Measurements from ENCODE around the gene BMP4. TPM values are rescaled to one million over a fixed set of nuclear protein-coding genes. Genes with fewer than 3 reads are reported as not detected.

The BMP4 gene
- total RNA-seq, 4 donors from 2014 or later, result 9.1 to 24.5 (median 19.0) TPM

- intact Hi-C loops (cut with DNase I; ENCODE audit: low total_unique reads), result no loop called here
- H3K4me3 ChIP-seq (ENCODE audit: low read depth, poor library complexity, severe bottlenecking), result no peak overlapping the region
- WGBS, 2 donors, result 11 to 12% methylated on average over 53 to 54 of the region's 55 CpGs
- peak; percentile 55 to 88 for DNase-seq (ENCODE audit: low spot score in 2 of 2)
- TF ChIP-seq POLR2A (IDR thresholded peaks at IDR 0.05), result no peak
- TF ChIP-seq CTCF (IDR thresholded peaks at IDR 0.05), result no peak
These were observed 6.9 kb upstream of the BMP4 start for GRCh38 chr14:53963320-53964227.

GRCh38 chr14:53962953-53963319 lies 6.3 kb upstream of the BMP4 start:
- H3K4me3 ChIP-seq (ENCODE audit: low read depth, poor library complexity, severe bottlenecking), result no peak overlapping the region
- no peak for DNase-seq (ENCODE audit: low spot score in 2 of 2)
- intact Hi-C loops (cut with DNase I; ENCODE audit: low total_unique reads), result no loop called here
- TF ChIP-seq POLR2A (IDR thresholded peaks at IDR 0.05) (no peak), CTCF (IDR thresholded peaks at IDR 0.05) (no peak)
- 63 to 71% methylated on average over 6 of the region's 6 CpGs for WGBS, 2 donors

GRCh38 chr14:53958628-53959027 lies 2.0 kb upstream of the BMP4 start:
- intact Hi-C loops (cut with DNase I; ENCODE audit: low total_unique reads), result no loop called here
- no peak overlapping the region for H3K4me3 ChIP-seq (ENCODE audit: low read depth, poor library complexity, severe bottlenecking)
- TF ChIP-seq POLR2A (IDR thresholded peaks at IDR 0.05) (no peak), CTCF (IDR thresholded peaks at IDR 0.05) (no peak)
- 93% methylated on average over 2 of the region's 2 CpGs for WGBS, 2 donors
- DNase-seq (ENCODE audit: low spot score in 2 of 2), result no peak

GRCh38 chr14:53957739-53958138 lies 1.1 kb upstream of the BMP4 start:
- no peak for DNase-seq (ENCODE audit: low spot score in 2 of 2)
- intact Hi-C loops (cut with DNase I; ENCODE audit: low total_unique reads), result no loop called here
- no peak overlapping the region for H3K4me3 ChIP-seq (ENCODE audit: low read depth, poor library complexity, severe bottlenecking)
- TF ChIP-seq CTCF (IDR thresholded peaks at IDR 0.05), result no peak
- TF ChIP-seq POLR2A (IDR thresholded peaks at IDR 0.05), result no peak

- WGBS, 2 donors, result 0 to 1% methylated on average over 43 to 51 of the region's 52 CpGs
- intact Hi-C loops (cut with DNase I; ENCODE audit: low total_unique reads), result no loop called here
- peak; percentile 66 to 96 for DNase-seq (ENCODE audit: low spot score in 2 of 2)
- no peak for TF ChIP-seq CTCF (IDR thresholded peaks at IDR 0.05)
- no peak for TF ChIP-seq POLR2A (IDR thresholded peaks at IDR 0.05)
- H3K4me3 ChIP-seq (ENCODE audit: low read depth, poor library complexity, severe bottlenecking), result peak overlapping the region; percentile 22
These were observed 776 bp downstream of the BMP4 start for GRCh38 chr14:53955671-53956426.

Measured in lower leg skin (tissue), 4 donors.